SK-N-SH treated with all-trans-retinoic acid at 6 μM for 48 hours (cell line): ENCODE results near the gene TOR1AIP1.

Experiments
- ATAC-seq: fragments of 200-7000 bp; cut with Tn5 transposase; 3 replicates; pipeline ENCODE4 v1.9.1; 2020; ENCODE audit warnings: mild to moderate bottlenecking, moderate library complexity
- ARNTL ChIP-seq: fragments of 450-650 bp; formaldehyde crosslinking; IDR thresholded peaks from 2 replicates; pipeline ENCODE4 v1.5.0; 2020; ENCODE audit warnings: low read depth, mild to moderate bottlenecking, moderate library complexity, borderline replicate concordance
- CREB5 ChIP-seq: fragments of 250-450 bp; sonication (Bioruptor Pico); IDR thresholded peaks from 2 replicates; pipeline ENCODE4 v1.5.1; 2020; ENCODE audit warnings: low read depth, mild to moderate bottlenecking, moderate library complexity
- CSRNP3 ChIP-seq: fragments of 250-450 bp; sonication (Bioruptor Pico); IDR thresholded peaks from 2 replicates; pipeline ENCODE4 v1.5.1; 2021; ENCODE audit warnings: mild to moderate bottlenecking, moderate library complexity
- ESRRG ChIP-seq: fragments of 250-450 bp; sonication (Bioruptor Pico); IDR thresholded peaks from 2 replicates; pipeline ENCODE4 v1.6.1; 2021; ENCODE audit warnings: mild to moderate bottlenecking
- GLIS3 ChIP-seq: fragments of 250-450 bp; sonication (Bioruptor Pico); IDR thresholded peaks from 2 replicates; pipeline ENCODE4 v1.5.0; 2020; ENCODE audit warnings: mild to moderate bottlenecking, moderate library complexity
- OSR1 ChIP-seq: fragments of 250-450 bp; sonication (Bioruptor Pico); IDR thresholded peaks from 2 replicates; pipeline ENCODE4 v1.8.0; 2022; ENCODE audit warnings: moderate library complexity, mild to moderate bottlenecking, inconsistent platforms
- PATZ1 ChIP-seq: fragments of 250-450 bp; sonication (Bioruptor Pico); IDR thresholded peaks from 2 replicates; pipeline ENCODE4 v1.8.0; 2020; ENCODE audit warnings: mild to moderate bottlenecking, moderate library complexity, borderline replicate concordance
- POU6F1 ChIP-seq: fragments of 250-450 bp; sonication (Bioruptor Pico); IDR thresholded peaks from 2 replicates; pipeline ENCODE4 v1.8.0; 2021; ENCODE audit warnings: low read depth, mild to moderate bottlenecking, moderate library complexity, borderline replicate concordance
- RARB ChIP-seq: fragments of 250-450 bp; sonication (Bioruptor Pico); IDR thresholded peaks from 2 replicates; pipeline ENCODE4 v1.8.0; 2021; ENCODE audit warnings: mild to moderate bottlenecking, moderate library complexity
- SNAI2 ChIP-seq: fragments of 250-450 bp; sonication (Bioruptor Pico); IDR thresholded peaks from 2 replicates; pipeline ENCODE4 v1.5.0; 2020; ENCODE audit warnings: mild to moderate bottlenecking, moderate library complexity
- TCF4 ChIP-seq: fragments of 250-450 bp; sonication (Bioruptor Pico); IDR thresholded peaks from 2 replicates; pipeline ENCODE4 v1.8.0; 2021; ENCODE audit warnings: mild to moderate bottlenecking, moderate library complexity, borderline replicate concordance
- TOX ChIP-seq: fragments of 250-450 bp; sonication (Bioruptor Pico); IDR thresholded peaks from 2 replicates; pipeline ENCODE4 v1.8.0; 2021; ENCODE audit warnings: mild to moderate bottlenecking, moderate library complexity, borderline replicate concordance
- TSHZ2 ChIP-seq: fragments of 250-450 bp; sonication (Bioruptor Pico); IDR thresholded peaks from 2 replicates; pipeline ENCODE4 v1.5.0; 2020; ENCODE audit warnings: mild to moderate bottlenecking, moderate library complexity
- ZC3H10 ChIP-seq: fragments of 250-450 bp; sonication (Bioruptor Pico); IDR thresholded peaks from 2 replicates; pipeline ENCODE4 v1.5.1; 2021; ENCODE audit warnings: mild to moderate bottlenecking, moderate library complexity
- ZFP3 ChIP-seq: fragments of 250-450 bp; sonication (Bioruptor Pico); IDR thresholded peaks from 2 replicates; pipeline ENCODE4 v1.5.0; 2020; ENCODE audit warnings: mild to moderate bottlenecking, moderate library complexity
- ZFP30 ChIP-seq: fragments of 450-650 bp; formaldehyde crosslinking; IDR thresholded peaks from 2 replicates; pipeline ENCODE4 v1.5.0; 2022; ENCODE audit warnings: mild to moderate bottlenecking, moderate library complexity
- ZNF70 ChIP-seq: fragments of 450-650 bp; formaldehyde crosslinking; IDR thresholded peaks from 2 replicates; pipeline ENCODE4 v1.5.0; 2020; ENCODE audit warnings: mild to moderate bottlenecking, moderate library complexity
- ZNF8 ChIP-seq: fragments of 450-650 bp; formaldehyde crosslinking; IDR thresholded peaks from 2 replicates; pipeline ENCODE4 v1.5.0; 2020; ENCODE audit warnings: mild to moderate bottlenecking, moderate library complexity

TOR1AIP1 gene

GRCh38 chr1:179968994-179969919 is 87.2 kb downstream of the TOR1AIP1 start:
- no peak for ATAC-seq
- TF ChIP-seq ZNF70 (CRISPR knock-in tag) (no peak), POU6F1 (no peak), RARB (CRISPR knock-in tag) (no peak), OSR1 (no peak), PATZ1 (CRISPR knock-in tag) (no peak), ESRRG (CRISPR knock-in tag) (no peak), TOX (CRISPR knock-in tag) (no peak), ZFP30 (CRISPR knock-in tag) (no peak), GLIS3 (CRISPR knock-in tag) (no peak), CSRNP3 (CRISPR knock-in tag) (no peak), ZFP3 (CRISPR knock-in tag) (no peak), ZNF8 (CRISPR knock-in tag) (no peak), SNAI2 (CRISPR knock-in tag) (no peak), TSHZ2 (no peak), ARNTL (CRISPR knock-in tag) (no peak), ZC3H10 (no peak), TCF4 (CRISPR knock-in tag) (no peak), CREB5 (CRISPR knock-in tag) (no peak)
- TF ChIP-seq, all 23 proteins: peak for 0
